ENCODE data around the gene SETD7.

GRCh38 chr4:139567159-139567870, 11.3 kb upstream of the SETD7 start:
- TF ChIP-seq CTCF (IDR thresholded peaks at IDR 0.05; ENCODE audit: low read depth, low read length) (no peak), POLR2A (IDR thresholded peaks at IDR 0.05; ENCODE audit: extremely low read depth, insufficient read length) (no peak), MYC (IDR thresholded peaks at IDR 0.05; ENCODE audit: low read depth, low read length) (no peak)
- TF ChIP-seq, protein P1, sequence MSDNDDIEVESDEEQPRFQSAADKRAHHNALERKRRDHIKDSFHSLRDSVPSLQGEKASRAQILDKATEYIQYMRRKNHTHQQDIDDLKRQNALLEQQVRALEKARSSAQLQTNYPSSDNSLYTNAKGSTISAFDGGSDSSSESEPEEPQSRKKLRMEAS (IDR thresholded peaks at IDR 0.05; ENCODE audit: low read depth, low read length) = no peak

All from NB4 (cell line).